B cell (primary cell): ENCODE data around the gene CHAC1. TPM values are rescaled to one million over a fixed set of nuclear protein-coding genes. Genes with fewer than 3 reads are reported as not detected.

Experiments
- ATAC-seq: fragments of 200-7000 bp; cut with Tn5 transposase; one replicate; pipeline ENCODE4 v1.10.0; 2021; ENCODE audit warnings: low read depth, mild to moderate bottlenecking, moderate number of reproducible peaks, moderate library complexity
- CTCF ChIA-PET: fragments of 350-600 bp; sonication (Branson Sonifier 250); formaldehyde crosslinking; loops from one replicate; lab custom pipeline; 2021; ENCODE audit warnings: antibody characterized with exemption, inconsistent platforms; lab: Charles Lee
- POLR2A ChIA-PET: fragments of 350-600 bp; sonication (Branson Sonifier 250); formaldehyde crosslinking; loops from one replicate; lab custom pipeline; 2021; ENCODE audit warnings: antibody characterized with exemption; lab: Charles Lee
- DNase-seq: peaks from one replicate; pipeline ENCODE4 v3.0.0; 2013
- H2AFZ ChIP-seq: 2 replicates; pipeline ENCODE4 v1.6.1; 2012; ENCODE audit warnings: mild to moderate bottlenecking, low read depth, low read length; ENCODE audit not compliant: insufficient read depth, poor library complexity, severe bottlenecking
- H3K27ac ChIP-seq, 2 donors: 1 replicate in 1 of 2; 2 replicates in 1 of 2; pipeline ENCODE4 v1.5.1; 2012 to 2013; ENCODE audit warnings: low read length in 2 of 2, mild to moderate bottlenecking in 2 of 2, moderate library complexity in 1 of 2
- H3K27me3 ChIP-seq, 4 experiments: fragments of 200-600 bp in 1 of 4; sonication (generic) in 1 of 4; replicated peaks in 1 of 4; 1 replicate in 2 of 4; 2 replicates in 2 of 4; pipeline versions ENCODE4 v1.6.1 to v1.7.0; 2013 to 2016; ENCODE audit warnings: low read length in 3 of 4, mild to moderate bottlenecking in 2 of 4, mixed read lengths in 1 of 4, moderate library complexity in 1 of 4; ENCODE audit not compliant: insufficient read depth in 4 of 4, control insufficient read depth in 3 of 4; ENCODE audit errors: control extremely low read depth in 1 of 4
- H3K36me3 ChIP-seq, 2 experiments: replicated peaks in 1 of 2; 1 replicate in 1 of 2; 2 replicates in 1 of 2; pipeline versions ENCODE4 v1.6.1 to v1.7.1; 2013; ENCODE audit warnings: low read length in 1 of 2; ENCODE audit not compliant: insufficient read depth in 2 of 2, control insufficient read depth in 1 of 2; ENCODE audit errors: control extremely low read depth in 1 of 2, extremely low read depth in 1 of 2
- H3K4me1 ChIP-seq, 2 donors: fragments of 200-600 bp in 1 of 2; sonication (generic) in 1 of 2; 1 replicate in 1 of 2; 2 replicates in 1 of 2; pipeline versions ENCODE4 v1.5.1 to v1.6.1; 2013 to 2017; ENCODE audit warnings: low read length in 2 of 2; ENCODE audit not compliant: control insufficient read depth in 2 of 2, insufficient read depth in 2 of 2
- H3K4me2 ChIP-seq: replicated peaks from 2 replicates; pipeline ENCODE3; 2012; ENCODE audit warnings: mild to moderate bottlenecking, low read depth, low read length; ENCODE audit not compliant: poor library complexity, severe bottlenecking
- H3K4me3 ChIP-seq, 5 experiments: fragments of 200-600 bp in 1 of 5; sonication (generic) in 1 of 5; 1 replicate in 3 of 5; 2 replicates in 2 of 5; pipeline versions ENCODE4 v1.5.1 to v1.7.0; 2011 to 2016; ENCODE audit warnings: low read length in 4 of 5, mild to moderate bottlenecking in 4 of 5, low read depth in 2 of 5, control low read depth in 1 of 5, moderate library complexity in 1 of 5; ENCODE audit not compliant: insufficient read depth in 1 of 5; ENCODE audit errors: control extremely low read depth in 1 of 5, extremely low read depth in 1 of 5
- H3K79me2 ChIP-seq: fragments of 200-600 bp; sonication (generic); one replicate; pipeline ENCODE4 v1.6.0; 2016; ENCODE audit warnings: low read length; ENCODE audit not compliant: control insufficient read depth, insufficient read depth
- H3K9ac ChIP-seq: fragments of 200-600 bp; sonication (generic); 2 replicates; pipeline ENCODE4 v1.6.1; 2017; ENCODE audit warnings: mild to moderate bottlenecking, low read length, moderate library complexity
- H3K9me3 ChIP-seq, 3 donors: one replicate each; pipeline versions ENCODE4 v1.6.1 to v1.7.1; 2013; ENCODE audit warnings: low read length in 2 of 3; ENCODE audit not compliant: control insufficient read depth in 2 of 3, insufficient read depth in 1 of 3; ENCODE audit errors: control extremely low read depth in 1 of 3
- H4K20me1 ChIP-seq: 2 replicates; pipeline ENCODE4 v1.6.0; 2012; ENCODE audit warnings: mild to moderate bottlenecking, low read length; ENCODE audit not compliant: insufficient read depth, control insufficient read depth, poor library complexity, severe bottlenecking
- H3K27ac Mint-ChIP-seq: one replicate; pipeline ENCODE4 v1.8.0; 2021; ENCODE audit warnings: mixed read lengths
- H3K27me3 Mint-ChIP-seq: one replicate; pipeline ENCODE4 v1.8.0; 2021; ENCODE audit warnings: mixed read lengths
- H3K4me1 Mint-ChIP-seq: one replicate; pipeline ENCODE4 v1.8.0; 2021; ENCODE audit warnings: mixed read lengths
- H3K4me3 Mint-ChIP-seq: one replicate; pipeline ENCODE4 v1.8.0; 2021; ENCODE audit warnings: mixed read lengths
- H3K9me3 Mint-ChIP-seq: one replicate; pipeline ENCODE4 v1.8.0; 2022; ENCODE audit warnings: mixed read lengths; ENCODE audit not compliant: insufficient read depth
- CTCF ChIP-seq: fragments of 200-600 bp; IDR thresholded peaks from one replicate; pipeline ENCODE4 v1.8.0; 2022; ENCODE audit warnings: antibody characterized with exemption, mild to moderate bottlenecking
- EZH2 ChIP-seq: IDR thresholded peaks from 2 replicates; pipeline ENCODE4 v1.6.1; 2012; ENCODE audit warnings: borderline replicate concordance, low read depth, mild to moderate bottlenecking, moderate library complexity, low read length; ENCODE audit not compliant: insufficient read depth, poor library complexity, severe bottlenecking
- WGBS: methylation state at CpG from one replicate; pipeline ENCODE4 v1.1.5; 2013; ENCODE audit warnings: missing lambda C conversion rate; ENCODE audit not compliant: insufficient coverage; 5-methylcytosine and 5-hydroxymethylcytosine counted together
- intact Hi-C: fragments of 100-400 bp; cut with micrococcal nuclease; formaldehyde crosslinking; loops from one replicate; pipeline ENCODE4 v1.10.0; 2022
- polyA plus RNA-seq: library from polyadenylated mRNA; depleted of rRNA; stranded (reverse); fragments of >200 nt; gene quantifications from 2 replicates; pipeline ENCODE4 v1.2.3, GENCODE V29; 2012
- total RNA-seq, 2 donors: library from RNA; stranded (reverse); fragments of 120-200 nt in 1 of 2; gene quantifications; 1 replicate in 1 of 2; 2 replicates in 1 of 2; pipeline versions ENCODE4 v1.2.3 to v1.2.4, GENCODE V29; 2013 to 2022

The CHAC1 gene
- total and polyA plus RNA-seq, 2 donors (not counting 1 experiment from before 2014, with no cell fraction given): 0.81 to 3.6 TPM

GRCh38 chr15:40974879-40975278, 21.6 kb downstream of the CHAC1 start:
- no peaks in the 10 kb centered on the region for H3K4me1 ChIP-seq

GRCh38 chr15:40976819-40977218, 23.5 kb downstream of the CHAC1 start:
- H3K9ac ChIP-seq: no peak overlapping the region
- DNase-seq (no peak), ATAC-seq (no peak)
- 90% methylated on average over 7 of the region's 7 CpGs for WGBS
- no peak overlapping the region for H2AFZ ChIP-seq
- ChIA-PET CTCF (interaction anchor here (0.6 kb wide), 1 partner anchor 12 kb away, joined by 3 read pairs; no protein-coding TSS in a partner anchor), POLR2A (interaction anchor here (0.6 kb wide), 1 partner anchor 8 kb away, joined by 11 read pairs; no protein-coding TSS in a partner anchor)
- H3K79me2 ChIP-seq: no peaks in the 10 kb centered on the region
- no peaks in the 10 kb centered on the region for H3K27me3 ChIP-seq
- no peak for TF ChIP-seq EZH2
- TF ChIP-seq CTCF: no peak
- H3K4me1 ChIP-seq: no peaks in the 10 kb centered on the region
- no peak overlapping the region for H3K27ac Mint-ChIP-seq
- no peak overlapping the region for H3K4me3 ChIP-seq
- H3K27me3 Mint-ChIP-seq: no peaks in the 10 kb centered on the region
- H3K9me3 Mint-ChIP-seq: no peaks in the 10 kb centered on the region
- no peaks in the 10 kb centered on the region for H3K4me1 Mint-ChIP-seq
- H3K4me3 Mint-ChIP-seq: no peak overlapping the region
- no peak overlapping the region for H3K27ac ChIP-seq
- H3K36me3 ChIP-seq: peaks cover 0 to 58% of the 10 kb centered on the region in 2 experiments
- no peaks in the 10 kb centered on the region for H3K9me3 ChIP-seq
- no peaks in the 10 kb centered on the region for H4K20me1 ChIP-seq
- H3K4me2 ChIP-seq: no peak overlapping the region
- intact Hi-C loops: no loop called here

More at GRCh38 chr15:40974879-40975278, 21.6 kb downstream of the CHAC1 start:
- ATAC-seq (no peak), DNase-seq (no peak)
- Histone ChIP-seq H2AFZ (no peak overlapping the region), H3K9me3 (no peaks in the 10 kb centered on the region), H3K9ac (no peak overlapping the region), H3K27ac (no peak overlapping the region), H3K36me3 (peaks cover 0 to 38% of the 10 kb centered on the region in 2 experiments), H3K79me2 (no peaks in the 10 kb centered on the region), H3K4me2 (no peak overlapping the region), H3K27me3 (no peaks in the 10 kb centered on the region), H4K20me1 (no peaks in the 10 kb centered on the region), H3K4me3 (no peak overlapping the region)
- ChIA-PET POLR2A (interaction anchor here (0.6 kb wide), 1 partner anchor 213 kb away, joined by 3 read pairs; no protein-coding TSS in a partner anchor), CTCF (interaction anchor here (1.8 kb wide), 2 partner anchors 68 to 71 kb away, joined by 5 to 6 read pairs; no protein-coding TSS in a partner anchor)
- WGBS: 100% methylated on average over 1 of the region's 4 CpGs
- no peak for TF ChIP-seq EZH2
- TF ChIP-seq CTCF: no peak
- Mint-ChIP-seq H3K9me3 (no peaks in the 10 kb centered on the region), H3K4me1 (no peaks in the 10 kb centered on the region), H3K4me3 (no peak overlapping the region), H3K27me3 (no peaks in the 10 kb centered on the region), H3K27ac (no peak overlapping the region)
- intact Hi-C loops: no loop called here
